GM19452 (cell line): ENCODE measurements around the gene RCAN3.
"Not testable (repeated sequence)": the region's sequence is repeated elsewhere in the genome, so short reads cannot be mapped to it uniquely, and the experiment has no call there.

Source experiments
- ATAC-seq: cut with Tn5 transposase; IDR thresholded peaks from one replicate; pipeline ENCODE4 v1.9.1; 2021; ENCODE audit not compliant: unreplicated experiment

The RCAN3 gene

GRCh38 chr1:24508911-24509310 is 6.3 kb downstream of the RCAN3 start:
- ATAC-seq: no peak

GRCh38 chr1:24513706-24514105 is 11.1 kb downstream of the RCAN3 start:
- no peak for ATAC-seq

- ATAC-seq: no peak
Measured at GRCh38 chr1:24514946-24515345, 12.3 kb downstream of the RCAN3 start.

GRCh38 chr1:24515671-24516209 is 13.1 kb downstream of the RCAN3 start:
- not testable (repeated sequence) for ATAC-seq

GRCh38 chr1:24516506-24516905 is 13.9 kb downstream of the RCAN3 start:
- no peak for ATAC-seq

GRCh38 chr1:24517898-24518297 is 15.3 kb downstream of the RCAN3 start:
- no peak for ATAC-seq

- ATAC-seq: not testable (repeated sequence)
Measured at GRCh38 chr1:24520282-24520681, 17.6 kb downstream of the RCAN3 start.

- no peak for ATAC-seq
Measured at GRCh38 chr1:24525606-24526005, 23.0 kb downstream of the RCAN3 start.

- ATAC-seq: no peak
Measured at GRCh38 chr1:24526045-24526444, 23.4 kb downstream of the RCAN3 start.

- no peak for ATAC-seq
Measured at GRCh38 chr1:24526940-24527542, 24.4 kb downstream of the RCAN3 start.

GRCh38 chr1:24528744-24529143 is 26.1 kb downstream of the RCAN3 start:
- no peak for ATAC-seq

- not testable (repeated sequence) for ATAC-seq
Measured at GRCh38 chr1:24529292-24529691, 26.7 kb downstream of the RCAN3 start.

GRCh38 chr1:24535021-24535424 is 32.4 kb downstream of the RCAN3 start:
- ATAC-seq: no peak

- ATAC-seq: no peak
Measured at GRCh38 chr1:24535778-24536177, 33.1 kb downstream of the RCAN3 start.

- no peak for ATAC-seq
Measured at GRCh38 chr1:24536391-24536840, 33.8 kb downstream of the RCAN3 start.

- no peak for ATAC-seq
Measured at GRCh38 chr1:24540051-24540905, 37.6 kb downstream of the RCAN3 start.

GRCh38 chr1:24540906-24541710 is 38.5 kb downstream of the RCAN3 start:
- ATAC-seq: no peak

- no peak for ATAC-seq
Measured at GRCh38 chr1:24541711-24542346, 39.2 kb downstream of the RCAN3 start.

GRCh38 chr1:24544239-24544638 is 41.6 kb downstream of the RCAN3 start:
- ATAC-seq: no peak

GRCh38 chr1:24545662-24546061 is 43.0 kb downstream of the RCAN3 start:
- no peak for ATAC-seq

- no peak for ATAC-seq
Measured at GRCh38 chr1:24547195-24547594, 44.6 kb downstream of the RCAN3 start.
